ENCODE data around the gene KATNB1.
"Not testable (repeated sequence)": the region's sequence is repeated elsewhere in the genome, so short reads cannot be mapped to it uniquely, and the experiment has no call there.

Gene KATNB1

DNA sequence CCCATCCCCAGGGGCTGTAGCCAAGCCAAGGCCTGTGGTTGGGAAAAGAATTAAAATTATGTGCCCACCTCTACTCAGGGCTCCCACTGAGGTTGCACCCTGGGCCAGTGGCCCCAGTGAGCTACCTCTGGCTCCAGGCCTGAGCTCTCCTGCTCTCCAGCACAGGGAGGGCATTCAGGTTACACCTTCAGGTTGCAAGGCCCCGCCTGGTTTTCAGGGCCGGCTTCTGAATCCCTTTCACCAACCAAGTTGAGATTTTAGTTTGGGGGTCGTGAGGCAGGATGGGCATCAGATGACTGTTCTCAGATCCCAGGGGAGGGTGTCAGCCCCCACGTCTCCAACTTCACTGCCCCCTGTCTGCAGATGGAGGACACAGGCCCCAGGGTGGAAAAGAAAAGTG, 8.0 kb upstream of the KATNB1 start:
- no peak for DNase-seq

DNA sequence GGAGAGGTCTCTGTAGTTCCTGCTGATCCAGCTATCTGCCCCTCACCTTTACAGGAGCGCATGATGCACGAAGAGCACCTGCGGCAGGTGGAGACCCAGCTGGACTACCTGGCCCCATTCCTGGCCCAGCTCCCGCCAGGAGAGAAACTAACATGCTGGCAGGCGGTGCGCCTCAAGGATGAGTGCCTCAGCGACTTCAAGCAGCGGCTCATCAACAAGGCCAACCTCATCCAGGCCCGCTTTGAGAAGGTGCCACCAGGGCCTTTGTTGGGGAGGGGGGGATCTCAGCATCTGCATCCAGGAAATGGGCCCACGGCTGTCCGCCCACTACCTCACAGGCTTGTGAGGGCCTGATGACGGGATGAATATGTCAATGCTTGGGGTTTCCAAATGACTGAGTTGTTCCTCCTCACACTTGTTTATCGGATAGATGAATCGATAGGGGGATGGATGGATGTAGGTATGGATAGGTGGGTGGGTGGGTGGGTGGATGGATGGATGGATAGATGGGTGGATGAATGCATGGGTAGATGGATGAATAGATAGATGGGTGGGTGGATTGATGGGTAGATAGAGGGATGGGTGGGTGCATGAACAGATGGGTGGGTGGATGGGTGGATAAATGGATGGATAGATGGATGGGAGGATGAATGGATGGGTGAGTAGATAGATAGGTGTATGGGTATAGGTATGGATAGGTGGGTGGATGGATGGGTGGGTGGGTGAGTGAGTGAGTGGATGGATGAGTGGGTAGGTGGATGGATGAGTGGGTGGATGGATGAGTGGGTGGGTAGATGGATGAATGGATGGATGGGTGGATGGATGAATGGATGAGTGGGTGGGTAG, 7.0 kb upstream of the KATNB1 start:
- no peak for DNase-seq

- DNase-seq = no peak
Observed at GRCh38 chr16:57729182-57729484, 6.4 kb upstream of the KATNB1 start.

DNA sequence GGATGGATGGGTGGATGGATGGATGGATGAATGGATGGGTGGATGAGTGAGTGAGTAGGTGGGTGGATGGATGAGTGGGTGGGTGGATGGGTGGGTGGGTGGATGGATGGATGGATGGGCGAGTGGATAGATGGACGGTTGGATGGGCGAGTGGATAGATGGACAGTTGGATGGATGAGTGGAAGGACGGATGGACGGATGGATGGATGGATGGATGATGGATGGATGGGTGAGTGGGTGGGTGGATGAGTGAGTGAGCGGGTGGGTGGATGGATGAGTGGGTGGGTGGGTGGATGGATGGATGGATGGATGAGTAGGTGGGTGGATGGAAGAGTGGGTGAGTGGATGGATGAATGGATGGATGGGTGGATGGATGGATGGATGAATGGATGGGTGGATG, 5.7 kb upstream of the KATNB1 start:
- not testable (repeated sequence) for DNase-seq

- DNase-seq = no peak
Observed at GRCh38 chr16:57730771-57731730, 4.5 kb upstream of the KATNB1 start.

DNA sequence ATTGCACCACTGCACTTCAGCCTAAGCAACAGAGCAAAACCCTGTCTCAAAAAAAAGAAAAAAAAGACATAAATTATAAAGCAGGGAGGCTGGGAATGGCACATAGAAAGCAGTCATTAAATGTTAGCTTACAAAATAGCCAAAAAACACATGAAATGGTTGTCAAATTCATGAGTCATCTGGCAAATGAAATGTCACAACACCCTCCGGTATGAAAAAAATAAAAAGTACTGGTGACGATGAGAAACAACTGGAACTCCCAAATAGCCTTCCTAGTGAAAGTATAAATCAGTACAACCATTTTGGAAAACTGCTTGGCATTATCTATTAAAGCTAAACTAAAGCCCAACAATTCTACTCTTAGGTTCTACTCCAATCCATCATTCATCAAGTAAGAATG, 3.5 kb upstream of the KATNB1 start:
- no peak for DNase-seq

GRCh38 chr16:57732714-57733113, 2.9 kb upstream of the KATNB1 start:
- DNase-seq = no peak

- DNase-seq = no peak
Observed at GRCh38 chr16:57734308-57734924, 1.2 kb upstream of the KATNB1 start.

DNA sequence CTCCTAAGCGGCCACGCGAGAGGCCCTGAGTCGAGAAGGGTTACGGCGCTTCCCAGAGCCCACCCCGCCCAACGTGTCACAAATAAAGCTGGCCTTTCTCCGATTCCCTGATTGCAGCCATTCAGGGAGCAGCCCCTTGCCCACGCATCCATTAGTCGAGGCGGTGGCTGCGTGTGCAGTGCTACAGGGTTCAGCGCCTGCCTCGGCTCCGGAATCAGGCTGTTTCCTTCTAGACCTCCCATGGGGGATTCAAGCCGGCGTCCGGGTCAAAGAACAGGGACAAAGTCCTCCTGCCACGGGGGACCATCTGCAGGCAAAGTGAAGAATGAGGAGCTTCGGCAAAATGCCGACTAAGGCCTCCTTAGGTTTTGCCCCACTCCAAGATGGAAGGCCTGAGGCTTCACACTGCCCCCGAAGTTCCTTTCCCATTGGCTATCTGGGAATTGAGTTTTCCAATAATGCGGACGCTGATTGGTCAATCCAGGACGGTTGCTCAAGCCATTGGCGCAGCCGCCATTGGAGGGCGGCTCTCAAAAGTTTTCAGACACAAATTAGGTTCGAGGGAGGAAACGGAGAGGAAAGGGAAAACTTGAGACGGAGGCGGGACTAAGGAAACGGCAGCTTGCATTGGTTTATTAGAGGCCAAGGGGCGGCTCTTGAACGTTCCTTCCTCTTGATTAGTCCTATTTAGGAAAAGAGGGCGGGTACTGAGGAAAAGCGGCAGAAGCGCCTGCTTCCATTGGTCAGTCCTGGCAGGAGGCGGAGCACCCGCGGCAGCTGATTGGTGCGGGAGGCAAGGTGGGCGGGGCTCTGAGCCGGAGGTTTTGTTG, 430 bp upstream of the KATNB1 start:
- DNase-seq = peak; percentile 99

GRCh38 chr16:57736419-57737351, 1.1 kb downstream of the KATNB1 start:
- DNase-seq = peak; percentile 41

DNA sequence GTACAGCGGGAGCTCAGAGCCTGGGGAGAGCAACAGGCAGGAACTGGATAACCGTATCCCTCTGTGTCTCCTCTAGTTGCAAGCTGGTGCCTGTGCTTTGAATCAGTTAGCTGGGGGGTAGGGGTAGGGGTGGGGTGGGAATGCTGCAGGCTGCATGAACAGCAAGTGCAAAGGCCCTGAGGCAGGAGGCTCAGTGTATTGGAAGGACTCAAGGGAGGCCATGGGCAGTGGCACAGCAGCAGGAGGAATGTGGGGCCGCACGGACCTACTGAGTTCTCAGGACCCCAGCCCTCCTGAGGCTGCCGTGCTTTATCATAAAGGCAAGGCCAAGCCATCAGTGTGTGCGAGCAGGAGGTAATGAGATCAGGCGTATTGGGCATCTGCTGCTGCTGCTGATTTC, 3.3 kb downstream of the KATNB1 start:
- no peak for DNase-seq

GRCh38 chr16:57739756-57740422, 4.3 kb downstream of the KATNB1 start:
- DNase-seq = no peak

DNA sequence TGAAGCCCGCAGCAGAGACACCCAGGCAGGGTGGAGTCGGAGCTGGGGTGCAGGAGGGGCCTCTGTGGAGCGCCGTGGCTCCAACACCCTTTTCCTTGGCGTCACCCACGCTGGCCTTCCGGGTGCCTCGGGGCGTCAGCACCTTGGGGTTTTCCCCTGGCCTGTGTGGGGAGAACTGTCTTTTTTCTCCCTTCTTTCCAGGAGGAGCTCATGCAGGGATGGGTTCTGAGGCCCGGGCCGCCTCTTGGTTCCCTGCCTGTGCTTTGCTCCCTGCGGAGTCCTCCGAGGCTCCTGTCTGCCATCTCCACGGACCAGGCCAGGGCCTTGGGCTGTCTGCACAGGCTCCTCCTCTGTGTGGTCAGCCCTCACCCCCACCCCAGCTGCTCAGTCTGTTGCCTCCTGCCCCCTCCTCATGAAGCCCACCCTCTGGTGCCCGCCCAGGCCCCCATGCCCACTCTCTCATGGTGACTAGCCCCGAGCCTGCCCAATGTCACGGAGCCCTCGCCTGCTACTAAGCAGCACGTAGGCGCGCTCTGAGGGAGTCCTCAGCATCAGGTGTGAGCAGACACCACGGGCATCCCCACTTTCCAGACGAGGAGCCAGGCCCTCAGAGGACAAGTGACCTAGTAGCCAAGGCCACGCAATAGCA, 5.0 kb downstream of the KATNB1 start:
- DNase-seq = no peak

GRCh38 chr16:57741660-57742191, 6.2 kb downstream of the KATNB1 start:
- no peak for DNase-seq

DNA sequence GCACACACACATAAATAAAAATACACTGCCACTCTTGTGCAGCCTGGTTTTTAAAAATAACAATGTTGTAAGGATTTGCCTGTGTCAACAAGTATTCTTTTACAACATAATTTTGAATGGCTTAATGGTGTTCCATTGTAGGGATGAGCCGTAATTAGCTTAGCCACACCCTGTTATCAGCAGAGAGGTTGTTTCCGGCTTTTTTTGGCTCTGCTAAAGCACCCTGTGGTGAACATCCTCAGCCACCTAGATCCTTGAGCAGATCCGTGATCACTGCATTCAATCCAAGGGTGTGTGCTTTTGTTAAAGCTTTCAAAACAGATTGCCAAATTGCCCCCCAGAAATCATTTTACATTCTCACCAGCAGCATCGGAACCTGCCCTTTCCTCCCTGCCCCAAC, 7.0 kb downstream of the KATNB1 start:
- peak; percentile 32 for DNase-seq

- DNase-seq = no peak
Observed at GRCh38 chr16:57743458-57743857, 7.9 kb downstream of the KATNB1 start.

DNA sequence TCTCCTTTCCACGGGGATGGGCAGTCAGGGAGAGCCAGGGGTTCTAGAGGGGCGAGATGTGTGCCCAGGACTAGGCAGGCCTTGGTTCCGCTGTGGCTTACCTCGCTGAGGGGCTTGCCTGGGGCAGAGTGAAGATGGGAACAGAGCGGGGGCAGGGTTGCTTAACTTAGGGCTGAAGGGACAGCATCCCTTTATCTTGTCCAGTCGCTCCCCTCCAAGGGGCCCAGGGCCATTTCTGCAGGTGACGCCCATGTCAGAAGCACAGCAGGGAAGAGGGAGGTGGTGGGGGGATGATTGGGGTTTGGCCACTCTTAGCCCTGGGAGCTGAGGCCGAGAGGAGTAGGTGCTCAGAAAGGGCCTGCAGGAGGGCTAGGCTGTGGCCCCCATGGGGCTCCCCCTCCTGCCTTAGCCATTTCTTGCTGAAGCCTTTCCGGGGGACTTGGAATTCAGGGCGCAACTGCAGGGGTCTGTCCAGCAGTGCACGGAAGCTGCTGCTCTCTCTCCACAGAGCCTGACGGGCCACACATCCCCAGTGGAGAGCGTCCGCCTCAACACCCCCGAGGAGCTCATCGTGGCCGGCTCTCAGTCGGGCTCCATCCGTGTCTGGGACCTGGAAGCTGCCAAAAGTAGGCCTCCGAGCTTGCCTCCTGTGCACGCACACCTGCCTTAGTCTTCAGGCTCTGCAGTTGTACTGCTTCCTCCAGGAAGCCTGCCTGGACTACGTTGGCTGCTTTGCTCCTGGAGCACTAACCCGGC, 8.5 kb downstream of the KATNB1 start:
- DNase-seq = no peak

- DNase-seq = no peak
Observed at GRCh38 chr16:57744642-57744903, 9.0 kb downstream of the KATNB1 start.

- DNase-seq = no peak
Observed at GRCh38 chr16:57745768-57746167, 10.2 kb downstream of the KATNB1 start.

- not testable (repeated sequence) for DNase-seq
Observed at GRCh38 chr16:57746316-57746715, 10.7 kb downstream of the KATNB1 start.

Data from NCI-H146 (cell line).